Neural cell (in vitro differentiated cells): ENCODE measurements around the gene DNAJC16. TPM values are rescaled to one million over a fixed set of nuclear protein-coding genes. Genes with fewer than 3 reads are reported as not detected.

ENCODE experiments used
- H2AFZ ChIP-seq: fragments of 200-600, 300-800 bp; sonication (generic), shearing (Covaris generic); 2 replicates; pipeline ENCODE4 v1.6.0; 2014; ENCODE audit warnings: low read depth, mild to moderate bottlenecking, antibody characterized with exemption, low read length, moderate library complexity
- H3F3A ChIP-seq: fragments of 200-600 bp; shearing (Covaris generic); 2 replicates; pipeline ENCODE4 v1.6.1; 2016; ENCODE audit warnings: mild to moderate bottlenecking, moderate library complexity, mixed read lengths, antibody characterized with exemption, low read length; ENCODE audit not compliant: insufficient read depth, poor library complexity, severe bottlenecking
- H3K27ac ChIP-seq: fragments of 200-600, 300-800 bp; sonication (generic), shearing (Covaris generic); 2 replicates; pipeline ENCODE4 v1.5.1; 2014; ENCODE audit warnings: mild to moderate bottlenecking, low read length, moderate library complexity
- H3K27me3 ChIP-seq: fragments of 300-800, 200-600 bp; sonication (generic), shearing (Covaris generic); 2 replicates; pipeline ENCODE4 v1.6.0; 2014; ENCODE audit warnings: mild to moderate bottlenecking, low read depth, low read length, moderate library complexity; ENCODE audit not compliant: insufficient read depth
- H3K36me3 ChIP-seq: fragments of 300-800, 200-600 bp; sonication (generic), shearing (Covaris generic); 2 replicates; pipeline ENCODE4 v1.5.1; 2014; ENCODE audit warnings: mild to moderate bottlenecking, antibody characterized with exemption, low read length, moderate library complexity; ENCODE audit not compliant: insufficient read depth
- H3K4me2 ChIP-seq: fragments of 300-800, 200-600 bp; sonication (generic), shearing (Covaris generic); 2 replicates; pipeline ENCODE4 v1.6.0; 2014; ENCODE audit warnings: mild to moderate bottlenecking, low read length
- H3K4me3 ChIP-seq: fragments of 300-800, 200-600 bp; sonication (generic), shearing (Covaris generic); 2 replicates; pipeline ENCODE4 v1.5.1; 2014; ENCODE audit warnings: mild to moderate bottlenecking, low read length, moderate library complexity
- H3K79me2 ChIP-seq: fragments of 200-600 bp; shearing (Covaris generic); replicated peaks from 2 replicates; pipeline ENCODE4 v1.6.0; 2014; ENCODE audit warnings: mild to moderate bottlenecking, low read length, moderate library complexity; ENCODE audit not compliant: insufficient read depth
- H3K9ac ChIP-seq: fragments of 300-800, 200-600 bp; sonication (generic), shearing (Covaris generic); 2 replicates; pipeline ENCODE4 v1.6.1; 2016; ENCODE audit warnings: mild to moderate bottlenecking, low read length, mixed read lengths
- H3K9me2 ChIP-seq: fragments of 200-600 bp; shearing (Covaris generic); 2 replicates; pipeline ENCODE4 v1.6.1; 2016; ENCODE audit warnings: mild to moderate bottlenecking, low read length, mixed read lengths; ENCODE audit not compliant: insufficient read depth
- H3K9me3 ChIP-seq: fragments of 200-600, 300-800 bp; sonication (generic), shearing (Covaris generic); 2 replicates; pipeline ENCODE4 v1.6.1; 2016; ENCODE audit warnings: mild to moderate bottlenecking, mixed run types, low read length, moderate library complexity, mixed read lengths
- H4K20me1 ChIP-seq: fragments of 200-600 bp; shearing (Covaris generic); 2 replicates; pipeline ENCODE4 v1.6.1; 2016; ENCODE audit warnings: mild to moderate bottlenecking, mixed run types; ENCODE audit not compliant: insufficient read depth
- CTCF ChIP-seq: fragments of 450-650 bp; IDR thresholded peaks from 2 replicates; pipeline ENCODE4 v1.5.1; 2014; ENCODE audit warnings: antibody characterized with exemption, mild to moderate bottlenecking, moderate library complexity; ENCODE audit not compliant: poor library complexity, severe bottlenecking
- EP300 ChIP-seq: fragments of 450-650 bp; conservative IDR thresholded peaks from 2 replicates; pipeline ENCODE4 v1.6.1; 2014; ENCODE audit warnings: antibody characterized with exemption, mild to moderate bottlenecking, moderate library complexity; ENCODE audit not compliant: poor library complexity, severe bottlenecking
- EZH2 ChIP-seq: fragments of 200-600, 300-800 bp; shearing (Covaris generic), sonication (generic); IDR thresholded peaks from 2 replicates; pipeline ENCODE4 v1.6.1; 2014; ENCODE audit warnings: antibody characterized with exemption, low read length, borderline replicate concordance, mild to moderate bottlenecking; ENCODE audit not compliant: insufficient read depth, poor library complexity, severe bottlenecking
- MXI1 ChIP-seq: fragments of 450-650 bp; conservative IDR thresholded peaks from 2 replicates; pipeline ENCODE4 v1.6.1; 2014; ENCODE audit warnings: antibody characterized with exemption, mild to moderate bottlenecking; ENCODE audit not compliant: poor library complexity, severe bottlenecking
- POLR2AphosphoS5 ChIP-seq: IDR thresholded peaks from 2 replicates; pipeline ENCODE4 v1.6.1; 2012
- RAD21 ChIP-seq: fragments of 450-650 bp; conservative IDR thresholded peaks from 2 replicates; pipeline ENCODE4 v1.6.1; 2014; ENCODE audit warnings: antibody characterized with exemption, mild to moderate bottlenecking, moderate library complexity
- REST ChIP-seq: IDR thresholded peaks from 2 replicates; pipeline ENCODE4 v1.6.1; 2012; ENCODE audit warnings: borderline replicate concordance
- SMC3 ChIP-seq: fragments of 450-650 bp; conservative IDR thresholded peaks from 2 replicates; pipeline ENCODE4 v1.6.1; 2014; ENCODE audit warnings: antibody characterized with exemption, mild to moderate bottlenecking, moderate library complexity; ENCODE audit not compliant: poor library complexity
- TAF1 ChIP-seq: IDR thresholded peaks from 2 replicates; pipeline ENCODE4 v1.6.1; 2012; ENCODE audit warnings: low read depth
- polyA plus RNA-seq: library from polyadenylated mRNA; depleted of rRNA; stranded (reverse); fragments of >200 nt; gene quantifications from 2 replicates; pipeline ENCODE4 v1.2.3, GENCODE V29; 2014

DNAJC16 gene
- polyA plus RNA-seq, 1 donor from 2014 or later = 10.9 TPM

GRCh38 chr1:15620902-15621682 lies 94.4 kb downstream of the DNAJC16 start:
- no peak overlapping the region for H3K4me2 ChIP-seq
- no peaks in the 10 kb centered on the region for H3K9me2 ChIP-seq
- no peak overlapping the region for H2AFZ ChIP-seq
- no peaks in the 10 kb centered on the region for H4K20me1 ChIP-seq
- no peaks in the 10 kb centered on the region for H3K9me3 ChIP-seq
- peaks cover 51% of the 10 kb centered on the region for H3K79me2 ChIP-seq
- no peaks in the 10 kb centered on the region for H3K36me3 ChIP-seq
- TF ChIP-seq POLR2AphosphoS5 (no peak), CTCF (no peak), EP300 (no peak), EZH2 (no peak), RAD21 (no peak), TAF1 (no peak), REST (no peak), MXI1 (no peak), SMC3 (no peak)
- H3K27ac ChIP-seq = no peak overlapping the region
- no peak overlapping the region for H3K4me3 ChIP-seq
- no peak overlapping the region for H3K9ac ChIP-seq
- no peaks in the 10 kb centered on the region for H3F3A ChIP-seq
- H3K27me3 ChIP-seq = no peaks in the 10 kb centered on the region

GRCh38 chr1:15621975-15622374 lies 95.3 kb downstream of the DNAJC16 start:
- Histone ChIP-seq H3K36me3 (no peaks in the 10 kb centered on the region), H3K4me3 (no peak overlapping the region), H3K79me2 (peaks cover 51% of the 10 kb centered on the region), H2AFZ (no peak overlapping the region), H3K4me2 (no peak overlapping the region), H4K20me1 (no peaks in the 10 kb centered on the region), H3F3A (no peaks in the 10 kb centered on the region), H3K9me3 (no peaks in the 10 kb centered on the region), H3K27me3 (no peaks in the 10 kb centered on the region), H3K27ac (no peak overlapping the region), H3K9me2 (no peaks in the 10 kb centered on the region), H3K9ac (no peak overlapping the region)
- TF ChIP-seq CTCF = no peak
- no peak for TF ChIP-seq TAF1
- TF ChIP-seq RAD21 = no peak
- TF ChIP-seq REST = no peak
- TF ChIP-seq EP300 = no peak
- no peak for TF ChIP-seq EZH2
- TF ChIP-seq POLR2AphosphoS5 = no peak
- no peak for TF ChIP-seq MXI1
- no peak for TF ChIP-seq SMC3
